ENCODE measurements around the gene CORO2A.
A peak's percentile ranks its signal among the peaks of the same experiment; 100 is the strongest.

- no peak for TF ChIP-seq POLR2AphosphoS5 (IDR thresholded peaks at IDR 0.05; ENCODE audit: insufficient read depth in 1 of 2, low read depth in 1 of 2)
- TF ChIP-seq, protein P1, sequence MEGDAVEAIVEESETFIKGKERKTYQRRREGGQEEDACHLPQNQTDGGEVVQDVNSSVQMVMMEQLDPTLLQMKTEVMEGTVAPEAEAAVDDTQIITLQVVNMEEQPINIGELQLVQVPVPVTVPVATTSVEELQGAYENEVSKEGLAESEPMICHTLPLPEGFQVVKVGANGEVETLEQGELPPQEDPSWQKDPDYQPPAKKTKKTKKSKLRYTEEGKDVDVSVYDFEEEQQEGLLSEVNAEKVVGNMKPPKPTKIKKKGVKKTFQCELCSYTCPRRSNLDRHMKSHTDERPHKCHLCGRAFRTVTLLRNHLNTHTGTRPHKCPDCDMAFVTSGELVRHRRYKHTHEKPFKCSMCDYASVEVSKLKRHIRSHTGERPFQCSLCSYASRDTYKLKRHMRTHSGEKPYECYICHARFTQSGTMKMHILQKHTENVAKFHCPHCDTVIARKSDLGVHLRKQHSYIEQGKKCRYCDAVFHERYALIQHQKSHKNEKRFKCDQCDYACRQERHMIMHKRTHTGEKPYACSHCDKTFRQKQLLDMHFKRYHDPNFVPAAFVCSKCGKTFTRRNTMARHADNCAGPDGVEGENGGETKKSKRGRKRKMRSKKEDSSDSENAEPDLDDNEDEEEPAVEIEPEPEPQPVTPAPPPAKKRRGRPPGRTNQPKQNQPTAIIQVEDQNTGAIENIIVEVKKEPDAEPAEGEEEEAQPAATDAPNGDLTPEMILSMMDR (IDR thresholded peaks at IDR 0.05), result peak in 1 of 3 experiments; percentile 6
These were observed 74.3 kb downstream of the CORO2A start for GRCh38 chr9:98117984-98118639.

Data from vagina (tissue), 2 donors.